ENCODE measurements around the gene KCNA2.

- no peak for TF ChIP-seq CTCF (optimal IDR thresholded peaks at IDR 0.05 in 1 of 3, IDR thresholded peaks at IDR 0.05 in 1 of 3, conservative IDR thresholded peaks at IDR 0.05 in 1 of 3; ENCODE audit: extremely low read depth in 1 of 3, insufficient read depth in 2 of 3, low read length in 3 of 3)
- no peak for TF ChIP-seq EZH2 (IDR thresholded peaks at IDR 0.05; ENCODE audit: low read length)
Observed at GRCh38 chr1:110620686-110621085, 14.5 kb upstream of the KCNA2 start.

Measured in keratinocyte (primary cell).